BE2C (cell line): ENCODE data around the gene ATP11A.
A peak's percentile ranks its signal among the peaks of the same experiment; 100 is the strongest.
"Not testable (repeated sequence)": the region's sequence is repeated elsewhere in the genome, so short reads cannot be mapped to it uniquely, and the experiment has no call there.

Source experiments
- DNase-seq: peaks from one replicate; pipeline ENCODE4 v3.0.0-alpha.2; 2020
- H3K27me3 ChIP-seq: fragments of 250-450 bp; sonication (Bioruptor Pico); 2 replicates; pipeline ENCODE4 v1.5.1; 2020; ENCODE audit warnings: mild to moderate bottlenecking
- H3K36me3 ChIP-seq: fragments of 250-450 bp; sonication (Bioruptor Pico); 2 replicates; pipeline ENCODE4 v1.5.1; 2020; ENCODE audit warnings: mild to moderate bottlenecking
- H3K4me1 ChIP-seq: fragments of 250-450 bp; sonication (Bioruptor Pico); 2 replicates; pipeline ENCODE4 v1.5.1; 2020
- H3K4me3 ChIP-seq: 2 replicates; pipeline ENCODE4 v1.5.1; 2011; ENCODE audit warnings: low read depth, low read length
- H3K9me3 ChIP-seq: fragments of 250-450 bp; sonication (Bioruptor Pico); 2 replicates; pipeline ENCODE4 v1.5.1; 2020
- CTCF ChIP-seq: IDR thresholded peaks from 2 replicates; pipeline ENCODE4 v1.5.1; 2012; ENCODE audit warnings: mild to moderate bottlenecking, low read depth, low read length

ATP11A gene

GRCh38 chr13:112881656-112882554 is 192.1 kb downstream of the ATP11A start:
- Histone ChIP-seq H3K9me3 (no peaks in the 10 kb centered on the region), H3K4me1 (peaks cover 4% of the 10 kb centered on the region), H3K4me3 (no peak overlapping the region), H3K36me3 (0 out of 2 replicates have a peak, but pooled peaks cover 5% of the 10 kb centered on the region), H3K27me3 (no peaks in the 10 kb centered on the region)
- DNase-seq: peak; percentile 7
- TF ChIP-seq CTCF: no peak

GRCh38 chr13:112882555-112883024 is 192.8 kb downstream of the ATP11A start:
- Histone ChIP-seq H3K4me1 (peaks cover 4% of the 10 kb centered on the region), H3K9me3 (no peaks in the 10 kb centered on the region), H3K4me3 (no peak overlapping the region), H3K36me3 (0 out of 2 replicates have a peak, but pooled peaks cover 5% of the 10 kb centered on the region), H3K27me3 (no peaks in the 10 kb centered on the region)
- TF ChIP-seq CTCF: no peak
- no peak for DNase-seq

GRCh38 chr13:112883241-112883945 is 193.6 kb downstream of the ATP11A start:
- Histone ChIP-seq H3K4me3 (no peak overlapping the region), H3K27me3 (no peaks in the 10 kb centered on the region), H3K4me1 (peaks cover 4% of the 10 kb centered on the region), H3K36me3 (0 out of 2 replicates have a peak, but pooled peaks cover 2% of the 10 kb centered on the region), H3K9me3 (no peaks in the 10 kb centered on the region)
- TF ChIP-seq CTCF: no peak
- no peak for DNase-seq

GRCh38 chr13:112884700-112885099 is 194.9 kb downstream of the ATP11A start:
- not testable (repeated sequence) for H3K9me3 ChIP-seq, DNase-seq, H3K4me1 ChIP-seq, H3K27me3 ChIP-seq, H3K36me3 ChIP-seq, H3K4me3 ChIP-seq

GRCh38 chr13:112885242-112885781 is 195.5 kb downstream of the ATP11A start:
- no peaks in the 10 kb centered on the region for H3K9me3 ChIP-seq
- H3K36me3 ChIP-seq: no peaks in the 10 kb centered on the region
- TF ChIP-seq CTCF: no peak
- no peak overlapping the region for H3K4me3 ChIP-seq
- H3K4me1 ChIP-seq: peaks cover 4% of the 10 kb centered on the region
- no peaks in the 10 kb centered on the region for H3K27me3 ChIP-seq
- DNase-seq: no peak

GRCh38 chr13:112885782-112886268 is 196.0 kb downstream of the ATP11A start:
- no peaks in the 10 kb centered on the region for H3K27me3 ChIP-seq
- DNase-seq: peak; percentile 96
- no peaks in the 10 kb centered on the region for H3K9me3 ChIP-seq
- peak overlapping the region; percentile 48 for H3K4me3 ChIP-seq
- H3K4me1 ChIP-seq: peaks cover 4% of the 10 kb centered on the region
- no peaks in the 10 kb centered on the region for H3K36me3 ChIP-seq
- peak; percentile 23; the same call in 1 of the 2 replicates for TF ChIP-seq CTCF
